ENCODE results near the gene MPHOSPH8.
"Not testable (repeated sequence)": the region's sequence is repeated elsewhere in the genome, so short reads cannot be mapped to it uniquely, and the experiment has no call there.

Gene MPHOSPH8

DNA sequence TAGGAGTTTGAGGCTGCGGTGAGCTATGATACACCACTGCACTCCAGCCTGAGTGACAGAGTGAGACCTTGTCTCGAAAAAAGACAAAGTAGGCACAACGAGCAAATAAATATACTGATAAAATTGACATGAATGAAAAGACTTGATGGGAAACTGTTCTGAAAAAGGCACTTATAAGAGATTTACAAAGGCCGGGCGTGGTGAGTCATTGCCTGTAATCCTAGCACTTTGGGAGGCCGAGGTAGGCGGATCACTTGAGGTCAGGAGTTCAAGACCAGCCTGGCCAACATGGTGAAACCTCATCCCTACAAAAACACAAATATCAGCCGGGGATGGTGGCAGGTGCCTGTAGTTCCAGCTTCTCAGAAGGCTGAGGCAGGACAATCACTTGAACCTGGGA lies 58.0 kb downstream of the MPHOSPH8 start:
- DNase-seq = not testable (repeated sequence)

DNA sequence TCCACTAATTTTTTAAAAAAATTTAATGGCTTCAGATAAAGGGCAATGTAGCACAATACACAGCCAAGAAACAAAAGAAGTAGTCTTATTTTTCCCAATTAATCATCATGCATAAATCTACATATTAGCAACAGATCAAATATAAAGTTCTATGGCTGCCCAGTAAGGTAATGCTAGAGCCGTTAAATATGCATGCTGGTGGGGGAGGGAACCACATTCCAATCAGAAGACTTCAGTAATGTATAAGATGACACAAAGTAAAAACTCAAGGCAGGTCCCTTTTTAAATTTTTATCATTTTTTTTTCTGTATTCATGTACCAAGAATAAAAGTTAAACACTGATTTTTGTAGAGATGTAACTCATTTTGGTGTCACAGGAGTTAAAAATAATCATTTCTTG lies 62.0 kb downstream of the MPHOSPH8 start:
- no peak for DNase-seq

DNA sequence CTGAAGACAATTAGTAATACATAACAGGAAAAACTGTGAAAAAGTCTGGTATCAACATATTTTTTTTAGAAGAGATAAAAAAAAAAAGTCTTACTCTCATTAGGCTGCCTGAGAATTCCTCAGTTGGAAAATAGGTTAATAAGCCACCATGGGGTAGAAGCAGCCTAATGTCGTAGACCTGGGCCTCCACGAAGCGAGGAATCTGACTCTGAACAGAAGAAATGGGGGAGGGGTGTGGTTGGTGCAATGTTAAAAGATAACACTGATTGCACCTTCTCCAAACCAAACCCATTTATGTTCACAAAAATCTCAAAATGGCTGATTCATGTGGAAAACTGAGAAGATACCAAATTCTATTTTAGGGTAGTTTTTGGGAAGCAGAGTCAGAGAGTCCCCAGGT lies 62.4 kb downstream of the MPHOSPH8 start:
- DNase-seq = no peak

DNA sequence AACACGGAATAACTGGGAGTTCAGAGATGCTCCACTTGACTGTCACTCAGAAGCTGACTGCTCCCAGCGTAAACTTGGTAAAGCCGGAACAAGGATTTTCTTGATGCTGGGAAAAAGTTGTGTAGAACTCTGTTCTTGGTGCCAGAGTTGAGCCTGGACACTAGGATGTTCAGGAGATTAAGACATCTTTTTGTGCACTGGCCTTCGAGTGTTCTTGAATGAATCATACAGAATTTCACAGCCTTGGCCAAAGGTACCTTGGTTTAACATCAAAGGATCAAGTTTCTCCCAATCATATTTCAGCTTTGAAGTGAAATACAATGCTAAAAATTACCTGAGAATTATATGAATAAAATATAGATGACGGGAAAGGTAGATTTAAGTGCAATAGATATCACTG lies 67.5 kb downstream of the MPHOSPH8 start:
- DNase-seq = not testable (repeated sequence)

DNA sequence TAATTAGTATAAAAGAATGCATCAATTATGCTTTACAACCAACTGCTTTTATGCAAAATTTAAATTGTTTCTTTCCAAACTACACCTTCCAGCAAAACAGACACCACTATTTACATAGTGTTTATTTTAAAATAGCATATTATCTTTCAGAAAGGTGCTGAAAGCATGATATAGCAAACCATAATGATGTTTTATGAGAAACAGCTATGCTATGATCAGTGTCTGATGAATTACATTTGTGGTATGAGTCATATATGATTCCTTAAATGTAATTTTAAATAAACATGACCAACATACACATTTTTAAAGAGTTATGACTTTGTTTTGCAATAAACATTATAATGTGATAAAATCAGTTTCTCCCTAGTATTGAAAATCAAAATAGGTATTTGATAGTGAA lies 68.2 kb downstream of the MPHOSPH8 start:
- DNase-seq = not testable (repeated sequence)

DNA sequence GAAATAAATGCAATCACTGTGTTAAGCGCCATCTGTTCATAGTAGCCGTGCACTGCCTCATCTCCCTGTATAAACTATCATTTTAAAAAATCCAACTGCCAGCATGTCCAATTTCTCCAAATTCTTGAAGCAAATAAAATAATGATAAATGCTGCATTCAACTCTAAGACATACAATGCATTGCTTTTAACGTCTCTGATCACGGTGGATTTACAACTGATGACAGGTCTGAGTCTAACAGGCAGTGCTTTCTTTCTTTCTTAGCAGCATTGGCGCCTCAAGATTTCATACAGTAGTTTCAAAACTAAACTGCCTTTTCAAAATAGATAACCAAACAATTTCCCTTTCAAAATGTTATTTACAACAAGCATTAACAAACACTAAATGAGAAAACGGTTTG lies 70.8 kb downstream of the MPHOSPH8 start:
- DNase-seq = not testable (repeated sequence)

DNA sequence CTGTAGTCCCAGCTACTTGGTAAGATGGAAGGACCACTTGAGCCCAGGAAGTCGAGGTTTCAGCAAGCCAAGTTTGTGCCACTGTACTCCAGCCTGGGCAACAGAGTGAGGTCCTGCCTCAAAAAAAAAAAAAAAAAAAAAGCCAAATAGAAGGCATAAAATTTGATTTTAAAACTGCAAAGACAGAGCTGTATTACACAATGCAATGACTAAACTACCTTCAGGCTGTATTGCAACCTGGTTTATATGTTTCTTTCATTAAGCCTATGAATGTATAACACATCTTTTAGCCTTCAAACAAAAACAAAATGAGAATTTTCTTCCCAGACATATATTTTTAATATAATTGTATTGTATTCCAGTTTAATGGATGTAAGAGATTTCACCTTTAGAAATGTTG lies 75.6 kb downstream of the MPHOSPH8 start:
- not testable (repeated sequence) for DNase-seq

DNA sequence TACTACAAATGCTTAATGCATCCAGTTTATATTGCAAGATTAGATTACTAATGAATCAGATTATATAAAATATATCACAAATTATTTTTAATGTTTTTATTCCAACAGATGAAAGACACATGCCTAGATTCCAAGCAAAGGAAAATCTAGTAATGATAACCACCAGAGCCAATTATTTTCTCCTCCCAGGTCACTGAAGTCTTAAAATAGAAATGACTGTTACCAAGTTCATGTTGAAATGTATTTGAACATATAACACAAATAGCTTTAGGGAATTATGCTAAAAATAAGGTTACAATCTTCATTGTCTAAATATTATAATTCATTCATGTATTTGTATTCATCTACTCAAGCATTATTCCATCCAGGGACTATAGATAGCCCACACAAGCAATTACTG lies 76.3 kb downstream of the MPHOSPH8 start:
- DNase-seq = not testable (repeated sequence)

DNA sequence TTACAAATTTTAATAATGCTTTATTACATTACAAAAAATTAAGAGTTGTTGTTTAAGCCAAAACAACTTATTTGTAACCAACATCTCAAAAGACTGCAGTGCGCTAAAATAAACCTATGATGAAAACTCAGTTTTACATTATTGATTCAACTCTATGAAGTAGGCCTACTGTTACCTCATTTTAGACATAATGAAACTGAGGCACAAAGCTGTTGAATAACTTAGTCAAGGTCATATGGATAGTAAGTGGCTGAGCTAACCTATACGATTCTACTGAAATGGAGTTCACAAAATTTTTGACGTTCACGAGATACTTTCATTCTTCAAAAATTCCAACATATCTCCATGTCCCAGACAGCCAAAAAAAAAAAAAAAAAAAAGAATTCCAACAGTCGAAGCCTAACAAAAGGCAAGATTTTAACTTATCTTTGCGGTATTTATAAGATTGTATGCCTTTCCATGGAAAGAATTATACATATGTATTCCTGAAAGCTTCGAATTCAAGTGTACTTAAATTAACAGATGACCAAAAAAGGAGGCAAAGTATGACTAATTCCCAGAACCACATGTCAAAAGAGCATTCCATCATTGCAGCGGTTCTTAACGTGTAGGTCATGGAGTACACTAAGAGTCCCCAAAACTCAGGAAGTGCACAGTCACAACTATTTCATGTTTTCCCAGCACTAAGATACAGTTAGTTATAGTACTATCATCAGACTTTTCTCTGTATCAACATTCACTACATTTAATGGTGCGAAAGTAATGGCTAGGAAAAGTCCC lies 79.9 kb downstream of the MPHOSPH8 start:
- no peak for DNase-seq

DNA sequence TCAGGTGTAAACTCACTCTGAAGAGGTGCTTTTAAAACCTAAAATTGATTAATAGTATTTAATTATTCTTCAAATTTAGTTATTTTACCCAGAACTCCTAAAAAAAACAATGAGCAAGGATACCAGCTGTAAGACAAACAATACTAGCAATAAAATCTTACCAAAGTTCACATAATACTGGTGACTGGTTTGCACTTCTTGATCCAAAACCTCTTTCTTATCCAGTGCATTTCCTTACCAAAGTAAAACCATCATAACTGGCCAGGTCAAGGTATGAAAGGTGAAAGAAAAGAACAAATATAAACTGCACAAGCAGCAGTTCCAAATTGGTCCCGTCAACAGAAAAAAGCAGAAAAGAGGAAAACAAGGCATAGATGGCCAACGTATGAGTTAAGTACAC lies 86.6 kb downstream of the MPHOSPH8 start:
- no peak for DNase-seq

Data from effector CD8-positive, alpha-beta T cell (primary cell).